Measurements from ENCODE around the gene HAP1. TPM values are rescaled to one million over a fixed set of nuclear protein-coding genes. Genes with fewer than 3 reads are reported as not detected.
A peak's percentile ranks its signal among the peaks of the same experiment; 100 is the strongest.

Gene HAP1
- total and polyA plus RNA-seq, 4 donors, result 7.3 to 52.8 (median 33.2) TPM

GRCh38 chr17:41734949-41735313, 488 bp upstream of the HAP1 start:
- 2% methylated on average over 23 of the region's 23 CpGs for WGBS (ENCODE audit: insufficient coverage)
- peaks cover 8% of the 10 kb centered on the region for H3K36me3 ChIP-seq (ENCODE audit: control insufficient read depth, insufficient read depth, low read length)

GRCh38 chr17:41733348-41734138, 900 bp downstream of the HAP1 start:
- peak overlapping the region; percentile 38 for H3K4me3 ChIP-seq (ENCODE audit: low read depth, low read length)
- H3K36me3 ChIP-seq (ENCODE audit: control insufficient read depth, insufficient read depth, low read length), result peaks cover 7% of the 10 kb centered on the region
- H3K9me3 ChIP-seq (ENCODE audit: control insufficient read depth, insufficient read depth, low read length), result no peaks in the 10 kb centered on the region
- peaks cover 58% of the 10 kb centered on the region for H3K27me3 ChIP-seq (ENCODE audit: control insufficient read depth, insufficient read depth, low read length)
- peaks cover 26% of the 10 kb centered on the region for H3K4me1 ChIP-seq (ENCODE audit: control insufficient read depth, insufficient read depth, low read length)
- peak in 1 of 6 donors; percentile 25 for DNase-seq (ENCODE audit: low read depth in 4 of 6, low spot score in 6 of 6)
- H3K27ac ChIP-seq (ENCODE audit: low read depth, low read length), result no peak overlapping the region
- 7% methylated on average over 32 of the region's 40 CpGs for WGBS (ENCODE audit: insufficient coverage)

More at GRCh38 chr17:41734949-41735313, 488 bp upstream of the HAP1 start:
- peaks cover 26% of the 10 kb centered on the region for H3K4me1 ChIP-seq (ENCODE audit: control insufficient read depth, insufficient read depth, low read length)
- H3K27ac ChIP-seq (ENCODE audit: low read depth, low read length), result no peak overlapping the region
- no peaks in the 10 kb centered on the region for H3K9me3 ChIP-seq (ENCODE audit: control insufficient read depth, insufficient read depth, low read length)
- peak overlapping the region; percentile 38 for H3K4me3 ChIP-seq (ENCODE audit: low read depth, low read length)
- DNase-seq (ENCODE audit: low read depth in 4 of 6, low spot score in 6 of 6), result no peak
- peaks cover 58% of the 10 kb centered on the region for H3K27me3 ChIP-seq (ENCODE audit: control insufficient read depth, insufficient read depth, low read length)

- H3K4me1 ChIP-seq (ENCODE audit: control insufficient read depth, insufficient read depth, low read length), result peaks cover 21% of the 10 kb centered on the region
- H3K36me3 ChIP-seq (ENCODE audit: control insufficient read depth, insufficient read depth, low read length), result peaks cover 11% of the 10 kb centered on the region
- no peaks in the 10 kb centered on the region for H3K9me3 ChIP-seq (ENCODE audit: control insufficient read depth, insufficient read depth, low read length)
- no peak overlapping the region for H3K27ac ChIP-seq (ENCODE audit: low read depth, low read length)
- peaks cover 47% of the 10 kb centered on the region for H3K27me3 ChIP-seq (ENCODE audit: control insufficient read depth, insufficient read depth, low read length)
- WGBS (ENCODE audit: insufficient coverage), result 33% methylated on average over 1 of the region's 3 CpGs
- DNase-seq (ENCODE audit: low read depth in 4 of 6, low spot score in 6 of 6), result no peak
- H3K4me3 ChIP-seq (ENCODE audit: low read depth, low read length), result no peak overlapping the region
Observed at GRCh38 chr17:41731836-41732235, 2.6 kb downstream of the HAP1 start.

- Histone ChIP-seq H3K4me1 (ENCODE audit: control insufficient read depth, insufficient read depth, low read length) (peaks cover 21% of the 10 kb centered on the region), H3K36me3 (ENCODE audit: control insufficient read depth, insufficient read depth, low read length) (peaks cover 11% of the 10 kb centered on the region), H3K27me3 (ENCODE audit: control insufficient read depth, insufficient read depth, low read length) (peaks cover 37% of the 10 kb centered on the region), H3K9me3 (ENCODE audit: control insufficient read depth, insufficient read depth, low read length) (no peaks in the 10 kb centered on the region), H3K27ac (ENCODE audit: low read depth, low read length) (no peak overlapping the region), H3K4me3 (ENCODE audit: low read depth, low read length) (no peak overlapping the region)
- WGBS (ENCODE audit: insufficient coverage), result 26% methylated on average over 4 of the region's 4 CpGs
- DNase-seq (ENCODE audit: low read depth in 4 of 6, low spot score in 6 of 6), result no peak
Observed at GRCh38 chr17:41730479-41730878, 4.0 kb downstream of the HAP1 start.

- Histone ChIP-seq H3K27me3 (ENCODE audit: control insufficient read depth, insufficient read depth, low read length) (peaks cover 14% of the 10 kb centered on the region), H3K27ac (ENCODE audit: low read depth, low read length) (no peak overlapping the region), H3K9me3 (ENCODE audit: control insufficient read depth, insufficient read depth, low read length) (no peaks in the 10 kb centered on the region), H3K4me3 (ENCODE audit: low read depth, low read length) (no peak overlapping the region), H3K4me1 (ENCODE audit: control insufficient read depth, insufficient read depth, low read length) (peaks cover under 1% of the 10 kb centered on the region), H3K36me3 (ENCODE audit: control insufficient read depth, insufficient read depth, low read length) (peaks cover 23% of the 10 kb centered on the region)
- no peak for DNase-seq (ENCODE audit: low read depth in 4 of 6, low spot score in 6 of 6)
- WGBS (ENCODE audit: insufficient coverage), result 80% methylated on average over 12 of the region's 12 CpGs
Observed at GRCh38 chr17:41728056-41728455, 6.4 kb downstream of the HAP1 start.

- 82% methylated on average over 4 of the region's 5 CpGs for WGBS (ENCODE audit: insufficient coverage)
- H3K4me3 ChIP-seq (ENCODE audit: low read depth, low read length), result no peak overlapping the region
- H3K27me3 ChIP-seq (ENCODE audit: control insufficient read depth, insufficient read depth, low read length), result no peaks in the 10 kb centered on the region
- no peak for DNase-seq (ENCODE audit: low read depth in 4 of 6, low spot score in 6 of 6)
- H3K4me1 ChIP-seq (ENCODE audit: control insufficient read depth, insufficient read depth, low read length), result no peaks in the 10 kb centered on the region
- H3K9me3 ChIP-seq (ENCODE audit: control insufficient read depth, insufficient read depth, low read length), result no peaks in the 10 kb centered on the region
- H3K27ac ChIP-seq (ENCODE audit: low read depth, low read length), result no peak overlapping the region
- peaks cover 17% of the 10 kb centered on the region for H3K36me3 ChIP-seq (ENCODE audit: control insufficient read depth, insufficient read depth, low read length)
Observed at GRCh38 chr17:41725134-41725533, 9.3 kb downstream of the HAP1 start.

- H3K4me1 ChIP-seq (ENCODE audit: control insufficient read depth, insufficient read depth, low read length), result no peaks in the 10 kb centered on the region
- H3K27ac ChIP-seq (ENCODE audit: low read depth, low read length), result no peak overlapping the region
- peak in 1 of 6 donors; percentile 14 for DNase-seq (ENCODE audit: low read depth in 4 of 6, low spot score in 6 of 6)
- no peaks in the 10 kb centered on the region for H3K27me3 ChIP-seq (ENCODE audit: control insufficient read depth, insufficient read depth, low read length)
- no peaks in the 10 kb centered on the region for H3K9me3 ChIP-seq (ENCODE audit: control insufficient read depth, insufficient read depth, low read length)
- 67% methylated on average over 17 of the region's 17 CpGs for WGBS (ENCODE audit: insufficient coverage)
- peaks cover 17% of the 10 kb centered on the region for H3K36me3 ChIP-seq (ENCODE audit: control insufficient read depth, insufficient read depth, low read length)
- H3K4me3 ChIP-seq (ENCODE audit: low read depth, low read length), result no peak overlapping the region
Observed at GRCh38 chr17:41724476-41725050, 9.9 kb downstream of the HAP1 start.

- WGBS (ENCODE audit: insufficient coverage), result 81% methylated on average over 7 of the region's 12 CpGs
Observed at GRCh38 chr17:41723801-41724475, 10.5 kb downstream of the HAP1 start.

GRCh38 chr17:41722231-41722630, 12.2 kb downstream of the HAP1 start:
- Histone ChIP-seq H3K27me3 (ENCODE audit: control insufficient read depth, insufficient read depth, low read length) (no peaks in the 10 kb centered on the region), H3K9me3 (ENCODE audit: control insufficient read depth, insufficient read depth, low read length) (no peaks in the 10 kb centered on the region), H3K4me1 (ENCODE audit: control insufficient read depth, insufficient read depth, low read length) (peaks cover 11% of the 10 kb centered on the region), H3K4me3 (ENCODE audit: low read depth, low read length) (no peak overlapping the region), H3K36me3 (ENCODE audit: control insufficient read depth, insufficient read depth, low read length) (peaks cover 13% of the 10 kb centered on the region), H3K27ac (ENCODE audit: low read depth, low read length) (no peak overlapping the region)
- DNase-seq (ENCODE audit: low read depth in 4 of 6, low spot score in 6 of 6), result no peak
- WGBS (ENCODE audit: insufficient coverage), result 77% methylated on average over 6 of the region's 7 CpGs

More at GRCh38 chr17:41723801-41724475, 10.5 kb downstream of the HAP1 start:
- Histone ChIP-seq H3K4me3 (ENCODE audit: low read depth, low read length) (no peak overlapping the region), H3K36me3 (ENCODE audit: control insufficient read depth, insufficient read depth, low read length) (peaks cover 17% of the 10 kb centered on the region), H3K4me1 (ENCODE audit: control insufficient read depth, insufficient read depth, low read length) (no peaks in the 10 kb centered on the region), H3K27me3 (ENCODE audit: control insufficient read depth, insufficient read depth, low read length) (no peaks in the 10 kb centered on the region), H3K9me3 (ENCODE audit: control insufficient read depth, insufficient read depth, low read length) (no peaks in the 10 kb centered on the region), H3K27ac (ENCODE audit: low read depth, low read length) (no peak overlapping the region)
- no peak for DNase-seq (ENCODE audit: low read depth in 4 of 6, low spot score in 6 of 6)

All from spinal cord (tissue), 10 donors.